GM19397 (cell line): ENCODE data around the gene CPLX4.
A peak's percentile ranks its signal among the peaks of the same experiment; 100 is the strongest.

Source experiments
- ATAC-seq: cut with Tn5 transposase; IDR thresholded peaks from one replicate; pipeline ENCODE4 v1.9.1; 2021; ENCODE audit warnings: mild to moderate bottlenecking, moderate library complexity; ENCODE audit not compliant: unreplicated experiment

The CPLX4 gene

GRCh38 chr18:59318460-59319050 is at the start of gene CPLX4:
Gene CPLX4 (minus strand): TSS chr18:59318649. CDS start chr18:59318462, 187 bp downstream.
- ATAC-seq = no peak

- ATAC-seq = no peak
Measured at GRCh38 chr18:59360381-59360780, 41.9 kb upstream of the CPLX4 start.

- ATAC-seq = peak; percentile 10
Measured at GRCh38 chr18:59359576-59359952, 41.1 kb upstream of the CPLX4 start.

GRCh38 chr18:59358712-59359575 is 40.5 kb upstream of the CPLX4 start, which contains the start of gene LMAN1:
Gene LMAN1 (minus strand): TSS chr18:59359265. CDS start chr18:59359244, 21 bp downstream.
- peak; percentile 97 for ATAC-seq

- no peak for ATAC-seq
Measured at GRCh38 chr18:59358414-59358711, 39.9 kb upstream of the CPLX4 start.

- no peak for ATAC-seq
Measured at GRCh38 chr18:59357928-59358327, 39.5 kb upstream of the CPLX4 start.

- no peak for ATAC-seq
Measured at GRCh38 chr18:59354731-59355130, 36.3 kb upstream of the CPLX4 start.

GRCh38 chr18:59353079-59353680 is 34.7 kb upstream of the CPLX4 start:
- ATAC-seq = no peak

GRCh38 chr18:59352250-59352855 is 33.9 kb upstream of the CPLX4 start:
- ATAC-seq = no peak

GRCh38 chr18:59345556-59345955 is 27.1 kb upstream of the CPLX4 start:
- no peak for ATAC-seq

GRCh38 chr18:59344996-59345395 is 26.5 kb upstream of the CPLX4 start:
- no peak for ATAC-seq

GRCh38 chr18:59343926-59344325 is 25.5 kb upstream of the CPLX4 start:
- ATAC-seq = no peak

GRCh38 chr18:59340817-59341216 is 22.4 kb upstream of the CPLX4 start:
- ATAC-seq = no peak

GRCh38 chr18:59340312-59340711 is 21.9 kb upstream of the CPLX4 start:
- ATAC-seq = no peak

- no peak for ATAC-seq
Measured at GRCh38 chr18:59332986-59333385, 14.5 kb upstream of the CPLX4 start.

GRCh38 chr18:59328683-59329082 is 10.2 kb upstream of the CPLX4 start:
- no peak for ATAC-seq

- ATAC-seq = no peak
Measured at GRCh38 chr18:59325965-59326364, 7.5 kb upstream of the CPLX4 start.

GRCh38 chr18:59324623-59324971 is 6.1 kb upstream of the CPLX4 start:
- no peak for ATAC-seq

- no peak for ATAC-seq
Measured at GRCh38 chr18:59323931-59324622, 5.6 kb upstream of the CPLX4 start.

- ATAC-seq = no peak
Measured at GRCh38 chr18:59311631-59312030, 6.8 kb downstream of the CPLX4 start.

GRCh38 chr18:59308938-59309260 is 9.6 kb downstream of the CPLX4 start:
- no peak for ATAC-seq
